Body of pancreas (tissue), 4 donors: ENCODE results near the gene SRPRB. TPM values are rescaled to one million over a fixed set of nuclear protein-coding genes. Genes with fewer than 3 reads are reported as not detected.
"Not testable (repeated sequence)": the region's sequence is repeated elsewhere in the genome, so short reads cannot be mapped to it uniquely, and the experiment has no call there.

Experiments used
- ATAC-seq: fragments of 150-250 bp; one replicate; pipeline ENCODE4 v1.9.1; 2016
- DNase-seq, 4 donors: peaks; one replicate each; pipeline ENCODE4 v3.0.0-alpha.2; 2019
- H3K27ac ChIP-seq, 4 donors: fragments of 200-600 bp; sonication (generic); 1 replicate in 3 of 4; 2 replicates in 1 of 4; pipeline versions ENCODE4 v1.5.1 to v1.6.1; 2016 to 2019; ENCODE audit warnings: mild to moderate bottlenecking in 1 of 4, mixed read lengths in 1 of 4, moderate library complexity in 1 of 4
- H3K27me3 ChIP-seq, 2 donors: fragments of 200-600 bp; sonication (generic); one replicate each; pipeline ENCODE4 v1.6.0; 2016; ENCODE audit warnings: mild to moderate bottlenecking in 1 of 2
- H3K36me3 ChIP-seq, 2 donors: fragments of 200-600 bp; sonication (generic); replicated peaks in 1 of 2; 2 replicates each; pipeline ENCODE4 v1.5.1; 2016; ENCODE audit warnings: low read depth in 2 of 2; ENCODE audit not compliant: insufficient read depth in 1 of 2
- H3K4me1 ChIP-seq: fragments of 200-600 bp; sonication (generic); one replicate; pipeline ENCODE4 v1.6.0; 2016
- H3K4me3 ChIP-seq, 2 donors: fragments of 200-600 bp; sonication (generic); 1 replicate in 1 of 2; 2 replicates in 1 of 2; pipeline ENCODE4 v1.5.1; 2016 to 2019
- H3K9me3 ChIP-seq, 3 donors: fragments of 200-600 bp; sonication (generic); 1 replicate in 2 of 3; 2 replicates in 1 of 3; pipeline ENCODE4 v1.5.1; 2016
- POLR2A ChIP-seq, 3 donors: fragments of 450-650 bp; IDR thresholded peaks; one replicate each; pipeline ENCODE4 v1.6.1; 2016; ENCODE audit warnings: antibody characterized with exemption in 3 of 3, mild to moderate bottlenecking in 2 of 3
- WGBS, 2 donors: methylation state at CpG; one replicate each; pipeline ENCODE4 v1.1.5; 2017; 5-methylcytosine and 5-hydroxymethylcytosine counted together
- intact Hi-C: fragments of 100-400 bp; cut with DNase I; formaldehyde crosslinking; loops from one replicate; pipeline ENCODE4 v1.15.1; 2023
- total RNA-seq, 2 donors: library from RNA; depleted of rRNA; stranded (reverse); fragments of >200 nt; gene quantifications; one replicate each; pipeline ENCODE4 v1.1.0, GENCODE V29; 2016
- TF ChIP-seq, protein P1 (sequence below), 7 experiments: fragments of 450-650 bp in 4 of 7; fragments of 200-600 bp in 3 of 7; sonication (generic) in 3 of 7; IDR thresholded peaks; one replicate each; pipeline ENCODE4 v1.5.1; 2016 to 2019; ENCODE audit warnings: antibody characterized with exemption in 7 of 7

The SRPRB gene
- total RNA-seq, 2 donors from 2014 or later: 28.3 to 39.4 TPM

DNA sequence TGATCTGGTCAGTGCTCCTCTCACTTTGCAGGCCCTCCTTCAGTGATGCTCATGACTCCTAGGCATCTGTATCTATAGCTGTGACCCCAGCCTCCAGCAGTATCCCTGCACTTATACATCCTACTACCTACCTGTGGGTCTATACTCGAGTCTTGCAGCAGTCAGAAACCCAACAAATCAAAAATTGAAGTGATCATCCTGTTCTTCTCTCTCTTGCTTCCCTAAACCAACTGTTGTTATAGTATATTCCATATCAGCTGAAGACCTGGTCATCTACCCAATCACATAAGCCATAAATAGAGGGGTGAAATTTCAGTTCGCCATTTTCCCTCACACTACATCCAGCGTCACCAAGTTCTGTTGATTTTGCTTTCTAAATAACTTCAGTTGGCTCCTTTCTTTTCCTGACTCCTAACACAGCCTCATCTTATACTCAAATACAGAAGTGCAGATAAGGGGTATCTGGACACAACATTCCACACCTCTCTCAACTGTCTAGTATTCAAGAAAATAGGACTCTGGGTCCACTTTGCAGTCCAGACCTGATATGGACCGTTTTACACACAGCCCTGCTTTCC, 25.9 kb upstream of the SRPRB start:
- H3K4me1 ChIP-seq: no peaks in the 10 kb centered on the region
- TF ChIP-seq POLR2A (IDR thresholded peaks at IDR 0.05): no peak
- TF ChIP-seq, protein P1, sequence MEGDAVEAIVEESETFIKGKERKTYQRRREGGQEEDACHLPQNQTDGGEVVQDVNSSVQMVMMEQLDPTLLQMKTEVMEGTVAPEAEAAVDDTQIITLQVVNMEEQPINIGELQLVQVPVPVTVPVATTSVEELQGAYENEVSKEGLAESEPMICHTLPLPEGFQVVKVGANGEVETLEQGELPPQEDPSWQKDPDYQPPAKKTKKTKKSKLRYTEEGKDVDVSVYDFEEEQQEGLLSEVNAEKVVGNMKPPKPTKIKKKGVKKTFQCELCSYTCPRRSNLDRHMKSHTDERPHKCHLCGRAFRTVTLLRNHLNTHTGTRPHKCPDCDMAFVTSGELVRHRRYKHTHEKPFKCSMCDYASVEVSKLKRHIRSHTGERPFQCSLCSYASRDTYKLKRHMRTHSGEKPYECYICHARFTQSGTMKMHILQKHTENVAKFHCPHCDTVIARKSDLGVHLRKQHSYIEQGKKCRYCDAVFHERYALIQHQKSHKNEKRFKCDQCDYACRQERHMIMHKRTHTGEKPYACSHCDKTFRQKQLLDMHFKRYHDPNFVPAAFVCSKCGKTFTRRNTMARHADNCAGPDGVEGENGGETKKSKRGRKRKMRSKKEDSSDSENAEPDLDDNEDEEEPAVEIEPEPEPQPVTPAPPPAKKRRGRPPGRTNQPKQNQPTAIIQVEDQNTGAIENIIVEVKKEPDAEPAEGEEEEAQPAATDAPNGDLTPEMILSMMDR (IDR thresholded peaks at IDR 0.05): no peak
- H3K9me3 ChIP-seq: no peaks in the 10 kb centered on the region
- no peaks in the 10 kb centered on the region for H3K27me3 ChIP-seq
- no peak overlapping the region for H3K4me3 ChIP-seq
- ATAC-seq (no peak), DNase-seq (no peak)
- H3K27ac ChIP-seq: no peak overlapping the region
- H3K36me3 ChIP-seq: no peaks in the 10 kb centered on the region
- 49 to 70% methylated on average over 4 of the region's 4 CpGs for WGBS, 2 donors
- intact Hi-C loops: no loop called here

DNA sequence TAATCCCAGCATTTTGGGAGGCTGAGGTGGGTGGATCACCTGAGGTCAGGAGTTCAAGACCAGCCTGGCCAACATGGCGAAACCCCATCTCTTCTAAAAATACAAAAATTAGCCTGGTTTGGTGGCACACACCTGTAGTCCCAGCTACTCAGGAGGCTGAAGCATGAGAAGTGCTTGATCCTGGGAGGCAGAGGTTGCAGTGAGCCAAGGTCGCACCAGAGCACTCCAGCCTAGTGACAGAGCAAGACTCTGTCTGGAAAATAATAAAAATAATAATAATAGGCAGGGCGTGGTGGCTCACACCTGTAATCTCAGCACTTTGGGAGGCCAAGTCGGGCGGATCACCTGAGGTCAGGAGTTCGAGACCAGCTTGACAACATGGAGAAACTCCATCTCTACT, 24.9 kb upstream of the SRPRB start:
- H3K27me3 ChIP-seq, H3K36me3 ChIP-seq, H3K4me3 ChIP-seq, H3K4me1 ChIP-seq, intact Hi-C loops, H3K27ac ChIP-seq, H3K9me3 ChIP-seq, DNase-seq, ATAC-seq: not testable (repeated sequence)
- 90 to 92% methylated on average over 6 of the region's 6 CpGs for WGBS, 2 donors

DNA sequence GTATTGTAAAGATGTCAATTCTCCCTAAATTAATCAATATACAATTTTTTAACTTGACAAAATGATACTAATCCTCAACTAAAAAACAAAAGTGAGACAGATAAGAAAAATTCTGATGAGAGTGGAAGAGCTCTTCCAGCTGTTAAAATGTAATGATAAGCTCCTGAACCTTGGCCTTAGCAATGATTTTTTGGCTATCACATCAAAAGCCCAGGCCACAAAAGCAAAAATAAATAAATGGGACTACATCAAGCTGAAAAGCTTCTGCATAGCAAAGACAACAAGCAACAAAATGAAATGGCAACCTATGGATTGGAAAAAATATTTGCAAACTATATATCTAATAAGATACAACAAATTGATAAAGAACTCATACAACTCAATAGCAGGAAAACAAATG, 24.0 kb upstream of the SRPRB start:
- intact Hi-C loops: no loop called here
- Histone ChIP-seq H3K36me3 (no peaks in the 10 kb centered on the region), H3K27ac (no peak overlapping the region), H3K4me3 (no peak overlapping the region), H3K9me3 (no peaks in the 10 kb centered on the region), H3K27me3 (no peaks in the 10 kb centered on the region), H3K4me1 (no peaks in the 10 kb centered on the region)
- ATAC-seq: no peak
- TF ChIP-seq POLR2A (IDR thresholded peaks at IDR 0.05): no peak
- TF ChIP-seq, protein P1 (IDR thresholded peaks at IDR 0.05): no peak
- DNase-seq: no peak

DNA sequence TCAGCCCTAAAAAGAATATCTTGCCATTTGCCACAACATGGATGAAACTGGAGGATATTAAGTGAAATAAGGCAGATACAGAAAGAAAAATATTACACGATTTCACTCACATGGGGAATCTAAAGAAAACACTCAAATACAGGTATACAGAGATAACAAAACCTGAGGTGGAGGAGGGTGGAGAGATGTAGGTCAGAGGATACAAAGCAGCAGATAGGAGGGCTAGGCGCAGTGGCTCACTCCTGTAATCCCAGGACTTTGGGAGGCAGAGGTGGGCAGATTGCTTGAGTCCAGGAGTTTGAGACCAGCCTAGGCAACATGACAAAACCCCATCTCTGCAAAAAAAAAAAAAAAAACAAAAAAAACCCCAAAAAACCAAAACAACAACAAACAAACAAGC, 23.2 kb upstream of the SRPRB start:
- no peak for DNase-seq
- H3K36me3 ChIP-seq: no peaks in the 10 kb centered on the region
- 74 to 81% methylated on average over 2 of the region's 2 CpGs for WGBS, 2 donors
- no peak for ATAC-seq
- H3K27ac ChIP-seq: no peak overlapping the region
- TF ChIP-seq POLR2A (IDR thresholded peaks at IDR 0.05): no peak
- TF ChIP-seq, protein P1 (IDR thresholded peaks at IDR 0.05): no peak
- H3K4me3 ChIP-seq: no peak overlapping the region
- no peaks in the 10 kb centered on the region for H3K27me3 ChIP-seq
- no peaks in the 10 kb centered on the region for H3K4me1 ChIP-seq
- intact Hi-C loops: no loop called here
- no peaks in the 10 kb centered on the region for H3K9me3 ChIP-seq

DNA sequence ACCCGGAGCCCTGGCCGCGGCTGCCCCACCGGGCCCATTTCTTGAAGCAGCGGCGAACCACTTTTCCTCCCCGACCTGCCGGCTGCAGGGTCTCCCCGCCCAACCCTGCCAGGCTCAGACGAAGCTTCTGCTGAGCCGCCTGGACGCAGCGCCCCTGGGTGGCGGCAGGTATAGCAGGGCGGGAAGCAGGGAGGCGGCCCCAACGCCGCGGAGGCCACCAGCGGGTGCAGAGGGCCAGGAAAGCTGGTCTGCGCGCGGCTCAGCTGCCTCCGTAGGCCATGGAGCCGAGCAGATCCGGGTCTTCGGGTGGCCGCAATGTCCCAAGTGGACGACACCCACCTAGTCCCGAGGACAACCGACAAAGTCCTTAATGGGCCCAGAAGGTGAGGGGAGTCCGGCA, 21.9 kb upstream of the SRPRB start:
- Histone ChIP-seq H3K9me3 (no peaks in the 10 kb centered on the region), H3K4me1 (no peaks in the 10 kb centered on the region)

More for the DNA sequence above, 21.9 kb upstream of the SRPRB start:
- DNase-seq (no peak), ATAC-seq (no peak)
- WGBS, 2 donors: 56 to 78% methylated on average over 17 to 27 of the region's 32 CpGs
- H3K27ac ChIP-seq: no peak overlapping the region
- no peak overlapping the region for H3K4me3 ChIP-seq
- H3K27me3 ChIP-seq: no peaks in the 10 kb centered on the region
- TF ChIP-seq, protein P1 (IDR thresholded peaks at IDR 0.05): no peak
- no peak for TF ChIP-seq POLR2A (IDR thresholded peaks at IDR 0.05)
- no peaks in the 10 kb centered on the region for H3K36me3 ChIP-seq
- intact Hi-C loops: no loop called here
